ENCODE measurements around the gene ERI2.
"Not testable (repeated sequence)": the region's sequence is repeated elsewhere in the genome, so short reads cannot be mapped to it uniquely, and the experiment has no call there.

Gene ERI2

GRCh38 chr16:20764448-20764847 is 41.8 kb downstream of the ERI2 start:
- H3K4me3 Mint-ChIP-seq; H3K27me3 Mint-ChIP-seq (ENCODE audit: low read depth); H3K36me3 Mint-ChIP-seq (ENCODE audit: low read depth); H3K27ac Mint-ChIP-seq: not testable (repeated sequence)
- H3K4me1 Mint-ChIP-seq (ENCODE audit: low read depth), result peaks cover 11% of the 10 kb centered on the region
- peaks cover 16% of the 10 kb centered on the region for H3K9me3 Mint-ChIP-seq

DNA sequence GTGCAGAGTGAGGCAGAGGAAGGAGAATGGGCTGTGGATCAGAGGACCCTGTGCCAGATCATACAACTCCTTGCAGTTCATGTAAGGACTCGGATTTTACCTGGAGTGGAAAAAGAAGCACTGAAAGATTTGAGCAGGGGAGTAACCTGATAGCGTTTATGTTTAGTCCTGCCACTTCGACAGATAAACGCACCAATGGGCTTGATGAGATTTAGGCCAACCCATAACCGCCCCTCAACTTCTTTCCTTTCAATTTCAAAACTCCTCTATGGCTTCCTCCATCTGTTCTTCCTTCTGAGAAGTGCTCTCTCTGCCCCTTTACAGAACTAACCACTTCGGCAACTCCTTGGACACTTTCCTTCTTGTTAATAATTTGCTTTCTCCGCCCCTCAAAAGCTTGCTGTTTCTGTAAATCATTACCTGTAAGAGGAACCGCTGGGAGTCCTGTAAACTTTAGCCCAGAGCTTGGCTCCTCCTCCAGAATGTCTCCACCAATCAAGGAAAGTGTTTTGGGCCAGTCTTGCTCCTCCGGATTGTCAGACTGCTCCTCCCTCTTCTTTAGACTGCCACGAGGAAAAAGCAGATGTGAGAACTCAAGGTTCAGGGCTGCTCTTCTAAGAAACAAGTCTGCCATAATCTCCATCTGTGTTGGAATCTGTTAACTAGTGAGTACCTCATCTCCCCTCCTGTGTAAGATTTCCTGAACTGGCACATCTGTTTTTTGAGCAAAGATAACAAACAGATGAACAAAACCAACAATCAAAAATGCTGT is 42.6 kb downstream of the ERI2 start, which contains the start of gene ACSM3:
TSS of gene ACSM3 (plus strand) at position 554 of the 772 bp plus-strand sequence. CDS start 6,021 bp downstream, outside the sequence.
- H3K4me3 Mint-ChIP-seq, result peak within 1 kb of the TSS; percentile 85

GRCh38 chr16:20762404-20763123 is 43.7 kb downstream of the ERI2 start:
- Mint-ChIP-seq H3K4me3 (peak overlapping the region; percentile 85), H3K27ac (no peak overlapping the region), H3K36me3 (ENCODE audit: low read depth) (peaks cover 5% of the 10 kb centered on the region), H3K27me3 (ENCODE audit: low read depth) (no peaks in the 10 kb centered on the region), H3K4me1 (ENCODE audit: low read depth) (peaks cover 11% of the 10 kb centered on the region), H3K9me3 (peaks cover 16% of the 10 kb centered on the region)

More for the DNA sequence above, 42.6 kb downstream of the ERI2 start, which contains the start of gene ACSM3:
- Mint-ChIP-seq H3K36me3 (ENCODE audit: low read depth) (peaks cover 5% of the 10 kb centered on the region), H3K27ac (peak within 1 kb of the TSS; percentile 88), H3K4me1 (ENCODE audit: low read depth) (peaks cover 11% of the 10 kb centered on the region), H3K9me3 (peaks cover 16% of the 10 kb centered on the region), H3K27me3 (ENCODE audit: low read depth) (no peaks in the 10 kb centered on the region)

DNA sequence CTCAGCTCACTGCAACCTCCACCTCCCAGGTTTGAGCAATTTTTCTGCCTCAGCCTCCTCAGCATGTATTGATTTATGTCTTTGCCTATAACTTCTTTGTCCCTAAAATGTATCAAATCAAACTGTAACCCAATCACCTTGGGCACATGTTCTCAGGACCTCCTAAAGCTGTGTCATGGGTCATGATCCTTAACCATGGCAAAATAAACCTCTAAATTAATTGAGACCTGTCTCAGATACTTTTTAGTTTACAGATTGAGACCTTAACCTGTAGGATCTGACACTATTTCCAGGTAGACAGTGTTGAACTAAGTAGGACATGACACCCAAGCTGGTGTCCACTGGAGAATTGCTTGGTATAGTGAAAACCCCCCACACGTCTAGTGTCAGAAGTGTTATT is 45.1 kb downstream of the ERI2 start:
- peaks cover 11% of the 10 kb centered on the region for H3K4me1 Mint-ChIP-seq (ENCODE audit: low read depth)
- H3K27ac Mint-ChIP-seq, result no peak overlapping the region
- H3K4me3 Mint-ChIP-seq, result no peak overlapping the region
- peaks cover 5% of the 10 kb centered on the region for H3K36me3 Mint-ChIP-seq (ENCODE audit: low read depth)
- H3K27me3 Mint-ChIP-seq (ENCODE audit: low read depth), result no peaks in the 10 kb centered on the region
- peaks cover 16% of the 10 kb centered on the region for H3K9me3 Mint-ChIP-seq

GRCh38 chr16:20760346-20760745 is 45.9 kb downstream of the ERI2 start:
- Mint-ChIP-seq H3K27me3 (ENCODE audit: low read depth) (no peaks in the 10 kb centered on the region), H3K9me3 (peaks cover 16% of the 10 kb centered on the region), H3K4me1 (ENCODE audit: low read depth) (peaks cover 11% of the 10 kb centered on the region), H3K36me3 (ENCODE audit: low read depth) (peaks cover 5% of the 10 kb centered on the region), H3K27ac (no peak overlapping the region), H3K4me3 (no peak overlapping the region)

DNA sequence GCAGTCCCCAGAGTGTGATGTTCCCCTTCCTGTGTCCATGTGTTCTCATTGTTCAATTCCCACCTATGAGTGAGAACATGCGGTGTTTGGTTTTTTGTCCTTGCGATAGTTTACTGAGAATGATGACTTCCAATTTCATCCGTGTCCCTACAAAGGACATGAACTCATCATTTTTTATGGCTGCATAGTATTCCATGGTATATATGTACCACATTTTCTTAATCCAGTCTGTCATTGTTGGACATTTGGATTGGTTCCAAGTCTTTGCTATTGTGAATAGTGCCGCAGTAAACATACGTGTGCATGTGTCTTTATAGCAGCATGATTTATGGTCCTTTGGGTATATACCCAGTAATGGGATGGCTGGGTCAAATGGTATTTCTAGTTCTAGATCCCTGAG is 50.5 kb downstream of the ERI2 start:
- H3K4me3 Mint-ChIP-seq; H3K27ac Mint-ChIP-seq; H3K9me3 Mint-ChIP-seq; H3K4me1 Mint-ChIP-seq (ENCODE audit: low read depth); H3K36me3 Mint-ChIP-seq (ENCODE audit: low read depth): not testable (repeated sequence)
- peaks cover 15% of the 10 kb centered on the region for H3K27me3 Mint-ChIP-seq (ENCODE audit: low read depth)

DNA sequence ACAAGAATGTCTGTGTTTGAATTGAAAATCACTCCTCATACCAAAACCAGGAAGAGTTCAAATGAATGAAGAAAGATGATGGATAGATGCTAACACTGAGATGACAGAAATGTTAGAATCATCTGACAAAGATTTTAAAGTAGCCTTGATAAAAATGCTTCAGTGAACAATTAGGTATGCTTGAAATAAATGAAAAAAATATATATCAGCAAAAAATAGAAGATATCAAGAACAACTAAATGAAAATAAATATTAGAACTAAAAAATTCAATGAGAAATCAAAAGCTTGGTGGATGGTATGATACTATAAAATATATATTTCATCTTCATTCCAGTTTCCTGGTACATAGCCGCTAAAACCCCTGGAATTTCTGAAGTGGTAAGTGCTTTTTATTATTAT is 51.0 kb downstream of the ERI2 start:
- no peak overlapping the region for H3K27ac Mint-ChIP-seq

GRCh38 chr16:20753727-20754126 is 52.5 kb downstream of the ERI2 start:
- H3K4me3 Mint-ChIP-seq, result no peak overlapping the region

More for the DNA sequence above, 51.0 kb downstream of the ERI2 start:
- no peaks in the 10 kb centered on the region for H3K9me3 Mint-ChIP-seq
- no peaks in the 10 kb centered on the region for H3K4me1 Mint-ChIP-seq (ENCODE audit: low read depth)
- H3K36me3 Mint-ChIP-seq (ENCODE audit: low read depth), result no peaks in the 10 kb centered on the region
- H3K27me3 Mint-ChIP-seq (ENCODE audit: low read depth), result peaks cover 15% of the 10 kb centered on the region
- no peak overlapping the region for H3K4me3 Mint-ChIP-seq

DNA sequence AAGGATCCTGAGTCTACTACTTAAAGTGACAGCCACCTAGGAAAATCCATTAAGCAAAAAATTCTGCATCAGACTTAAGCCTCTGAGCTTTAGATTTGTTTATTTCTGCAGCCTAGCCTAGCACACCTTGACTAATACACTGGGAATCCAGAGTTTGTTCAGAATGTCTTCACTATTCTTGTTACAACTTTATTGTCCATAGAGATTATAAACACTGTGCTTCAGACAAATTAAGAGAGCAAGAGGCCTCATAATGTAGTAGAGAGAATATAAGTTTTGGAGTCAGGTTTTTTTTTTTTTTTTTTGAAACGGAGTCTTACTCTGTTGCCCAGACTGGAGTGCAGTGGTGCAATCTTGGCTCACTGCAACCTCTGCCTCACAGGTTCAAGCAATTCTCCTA is 55.7 kb downstream of the ERI2 start:
- Mint-ChIP-seq H3K4me1 (ENCODE audit: low read depth) (no peaks in the 10 kb centered on the region), H3K27ac (no peak overlapping the region), H3K36me3 (ENCODE audit: low read depth) (no peaks in the 10 kb centered on the region), H3K9me3 (peaks cover 19% of the 10 kb centered on the region), H3K27me3 (ENCODE audit: low read depth) (peaks cover 15% of the 10 kb centered on the region), H3K4me3 (no peak overlapping the region)

More at GRCh38 chr16:20753727-20754126, 52.5 kb downstream of the ERI2 start:
- Mint-ChIP-seq H3K27ac (no peak overlapping the region), H3K9me3 (no peaks in the 10 kb centered on the region), H3K4me1 (ENCODE audit: low read depth) (no peaks in the 10 kb centered on the region), H3K27me3 (ENCODE audit: low read depth) (peaks cover 15% of the 10 kb centered on the region), H3K36me3 (ENCODE audit: low read depth) (no peaks in the 10 kb centered on the region)

GRCh38 chr16:20749474-20749873 is 56.8 kb downstream of the ERI2 start:
- Mint-ChIP-seq H3K4me3 (no peak overlapping the region), H3K4me1 (ENCODE audit: low read depth) (no peaks in the 10 kb centered on the region), H3K36me3 (ENCODE audit: low read depth) (no peaks in the 10 kb centered on the region), H3K27me3 (ENCODE audit: low read depth) (peaks cover 15% of the 10 kb centered on the region), H3K27ac (no peak overlapping the region), H3K9me3 (peaks cover 19% of the 10 kb centered on the region)

DNA sequence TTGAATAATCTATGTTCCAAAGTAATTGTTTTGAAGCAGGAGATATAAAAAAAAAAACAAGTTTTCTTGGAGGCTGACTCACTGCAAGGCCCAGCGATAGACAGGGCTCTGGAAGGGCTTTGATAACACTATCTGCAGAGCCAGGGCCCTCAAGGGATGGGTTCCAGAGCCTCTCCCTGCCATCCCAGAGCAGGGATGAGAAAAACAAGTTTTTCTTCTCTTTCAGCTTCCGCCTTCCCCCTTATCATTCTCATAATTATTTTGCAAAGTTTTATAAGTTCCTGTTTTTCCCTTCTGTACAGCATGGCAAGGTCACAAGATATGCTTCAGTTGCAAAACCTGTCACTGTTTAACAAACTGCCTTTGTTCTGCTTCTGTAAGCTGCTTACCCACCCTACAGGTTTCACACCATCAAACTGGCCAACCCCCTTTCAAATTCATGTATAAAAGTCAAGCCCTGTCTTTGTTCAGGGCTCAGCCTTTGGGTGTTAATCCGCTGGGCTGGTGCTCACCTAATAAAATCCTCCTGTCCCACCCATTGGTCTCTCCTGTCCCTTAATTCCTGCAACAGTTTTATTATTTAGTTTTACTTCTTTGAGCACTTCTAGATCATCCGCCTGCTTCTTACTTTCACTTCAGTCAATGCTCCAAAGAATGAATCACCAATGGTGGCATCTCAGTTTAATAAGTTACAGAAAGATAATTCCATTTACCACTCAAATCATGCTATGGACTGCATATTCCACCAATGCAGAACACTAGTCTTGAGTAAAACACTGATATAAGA is 59.0 kb downstream of the ERI2 start:
- H3K9me3 Mint-ChIP-seq, result peaks cover 19% of the 10 kb centered on the region
- no peak overlapping the region for H3K27ac Mint-ChIP-seq
- H3K36me3 Mint-ChIP-seq (ENCODE audit: low read depth), result peaks cover 2% of the 10 kb centered on the region
- no peak overlapping the region for H3K4me3 Mint-ChIP-seq
- peaks cover 3% of the 10 kb centered on the region for H3K4me1 Mint-ChIP-seq (ENCODE audit: low read depth)
- H3K27me3 Mint-ChIP-seq (ENCODE audit: low read depth), result peaks cover under 1% of the 10 kb centered on the region

DNA sequence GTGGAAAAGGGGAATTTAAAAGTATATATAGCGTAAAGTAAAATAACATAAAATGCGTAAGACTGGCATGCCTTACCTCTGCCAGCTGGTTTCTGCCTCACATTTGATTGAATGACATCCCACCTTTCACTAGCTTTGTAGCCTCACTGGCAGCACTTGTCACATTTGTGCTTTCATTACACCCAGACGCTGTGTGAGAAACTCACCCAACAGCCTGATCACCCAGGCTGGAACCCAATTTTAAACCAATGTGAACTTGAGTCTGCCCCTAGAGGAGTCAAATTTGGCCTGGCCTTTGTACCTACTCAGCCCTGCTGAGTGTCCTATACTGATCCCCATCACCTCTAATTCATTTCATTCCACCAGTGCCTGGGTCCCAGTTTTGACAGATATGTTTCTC is 59.8 kb downstream of the ERI2 start:
- H3K27me3 Mint-ChIP-seq (ENCODE audit: low read depth), result no peaks in the 10 kb centered on the region
- H3K36me3 Mint-ChIP-seq (ENCODE audit: low read depth), result peaks cover 2% of the 10 kb centered on the region
- peaks cover 3% of the 10 kb centered on the region for H3K4me1 Mint-ChIP-seq (ENCODE audit: low read depth)
- peaks cover 19% of the 10 kb centered on the region for H3K9me3 Mint-ChIP-seq
- no peak overlapping the region for H3K27ac Mint-ChIP-seq
- H3K4me3 Mint-ChIP-seq, result no peak overlapping the region
